Stomach (tissue), 9 donors: Measurements from ENCODE around the gene RIT1. TPM values are rescaled to one million over a fixed set of nuclear protein-coding genes. Genes with fewer than 3 reads are reported as not detected.
"Not testable (repeated sequence)": the region's sequence is repeated elsewhere in the genome, so short reads cannot be mapped to it uniquely, and the experiment has no call there.

Source experiments
- DNase-seq, 2 donors: peaks; one replicate each; pipeline versions ENCODE4 v3.0.0 to v3.0.0-alpha.2; 2013 to 2019
- H3K27ac ChIP-seq, 5 donors: fragments of 200-600 bp in 4 of 5; sonication (generic) in 4 of 5; one replicate each; pipeline ENCODE4 v1.5.1; 2013 to 2019; ENCODE audit warnings: mild to moderate bottlenecking in 1 of 5, moderate library complexity in 1 of 5
- H3K27me3 ChIP-seq, 3 donors: fragments of 200-600 bp; sonication (generic); one replicate each; pipeline ENCODE4 v1.5.1; 2017 to 2019; ENCODE audit warnings: mixed run types in 1 of 3
- H3K36me3 ChIP-seq, 4 donors: fragments of 200-600 bp; sonication (generic); 1 replicate in 3 of 4; 2 replicates in 1 of 4; pipeline ENCODE4 v1.5.1; 2016 to 2019
- H3K4me1 ChIP-seq, 4 donors: fragments of 200-600 bp; sonication (generic); one replicate each; pipeline ENCODE4 v1.5.1; 2016 to 2019
- H3K4me3 ChIP-seq, 4 donors: fragments of 200-600 bp; sonication (generic) in 3 of 4; one replicate each; pipeline ENCODE4 v1.5.1; 2016 to 2019; ENCODE audit warnings: mild to moderate bottlenecking in 1 of 4
- H3K9me3 ChIP-seq, 4 donors: fragments of 200-600 bp; sonication (generic); one replicate each; pipeline ENCODE4 v1.5.1; 2016 to 2019
- EP300 ChIP-seq: sonication (generic); formaldehyde crosslinking; IDR thresholded peaks from one replicate; pipeline ENCODE4 v1.6.1; 2017; ENCODE audit warnings: antibody characterized with exemption
- POLR2A ChIP-seq, 4 donors: fragments of 450-650 bp; IDR thresholded peaks; one replicate each; pipeline ENCODE4 v1.6.1; 2016; ENCODE audit warnings: antibody characterized with exemption in 4 of 4, control low read depth in 2 of 4, mild to moderate bottlenecking in 1 of 4, moderate library complexity in 1 of 4
- POLR2AphosphoS5 ChIP-seq, 3 donors: sonication (generic); formaldehyde crosslinking; IDR thresholded peaks; one replicate each; pipeline ENCODE4 v1.6.1; 2016; ENCODE audit warnings: antibody characterized with exemption in 3 of 3
- WGBS, 5 donors: extraction: QIAGEN DNeasy Blood & Tissue Kit in 3 of 5; methylation state at CpG; one replicate each; pipeline versions ENCODE4 v1.1.5 to v1.1.7; 2013 to 2018; 5-methylcytosine and 5-hydroxymethylcytosine counted together
- intact Hi-C: fragments of 100-400 bp; cut with DNase I; formaldehyde crosslinking; loops from one replicate; pipeline ENCODE4 v1.15.1; 2023; ENCODE audit warnings: low total_unique reads
- polyA plus RNA-seq, 3 donors: library from polyadenylated mRNA; stranded (reverse); fragments of 200-250 nt; gene quantifications; one replicate each; pipeline ENCODE4 v1.2.3, GENCODE V29; 2013
- total RNA-seq, 5 donors: library from RNA; depleted of rRNA; stranded (reverse); fragments of >200 nt; gene quantifications; one replicate each; pipeline versions ENCODE4 v1.1.0 to v1.2.3, GENCODE V29; 2014 to 2016
- TF ChIP-seq, protein P1 (sequence below), 7 experiments: fragments of 450-650 bp in 4 of 7; fragments of 200-600 bp in 3 of 7; sonication (generic) in 3 of 7; IDR thresholded peaks; one replicate each; pipeline ENCODE4 v1.5.1; 2016 to 2019; ENCODE audit warnings: antibody characterized with exemption in 7 of 7, control low read depth in 2 of 7, mild to moderate bottlenecking in 1 of 7
- donor health status: healthy with polysubstance abuse.
- donor health status: Bipolar disorder and iron deficiency.
- donor health status: healthy.

Gene RIT1
- total and polyA plus RNA-seq, 8 donors: 13.1 to 108 (median 23.9) TPM; not detected in 1

GRCh38 chr1:155904261-155904660 is 6.9 kb downstream of the RIT1 start:
- DNase-seq: no peak
- H3K4me1 ChIP-seq: peaks cover under 1 to 14% (median 5%) of the 10 kb centered on the region in 4 donors
- H3K9me3 ChIP-seq: no peaks in the 10 kb centered on the region
- H3K36me3 ChIP-seq: peaks cover 74 to 100% (median 100%) of the 10 kb centered on the region in 4 donors
- H3K4me3 ChIP-seq: no peak overlapping the region
- no peak overlapping the region for H3K27ac ChIP-seq
- WGBS, 5 donors: 91 to 94% (median 92%) methylated on average over 12 of the region's 12 CpGs
- TF ChIP-seq POLR2A (IDR thresholded peaks at IDR 0.05): no peak
- TF ChIP-seq EP300: no peak
- no peak for TF ChIP-seq POLR2AphosphoS5 (IDR thresholded peaks at IDR 0.05)
- TF ChIP-seq, protein P1, sequence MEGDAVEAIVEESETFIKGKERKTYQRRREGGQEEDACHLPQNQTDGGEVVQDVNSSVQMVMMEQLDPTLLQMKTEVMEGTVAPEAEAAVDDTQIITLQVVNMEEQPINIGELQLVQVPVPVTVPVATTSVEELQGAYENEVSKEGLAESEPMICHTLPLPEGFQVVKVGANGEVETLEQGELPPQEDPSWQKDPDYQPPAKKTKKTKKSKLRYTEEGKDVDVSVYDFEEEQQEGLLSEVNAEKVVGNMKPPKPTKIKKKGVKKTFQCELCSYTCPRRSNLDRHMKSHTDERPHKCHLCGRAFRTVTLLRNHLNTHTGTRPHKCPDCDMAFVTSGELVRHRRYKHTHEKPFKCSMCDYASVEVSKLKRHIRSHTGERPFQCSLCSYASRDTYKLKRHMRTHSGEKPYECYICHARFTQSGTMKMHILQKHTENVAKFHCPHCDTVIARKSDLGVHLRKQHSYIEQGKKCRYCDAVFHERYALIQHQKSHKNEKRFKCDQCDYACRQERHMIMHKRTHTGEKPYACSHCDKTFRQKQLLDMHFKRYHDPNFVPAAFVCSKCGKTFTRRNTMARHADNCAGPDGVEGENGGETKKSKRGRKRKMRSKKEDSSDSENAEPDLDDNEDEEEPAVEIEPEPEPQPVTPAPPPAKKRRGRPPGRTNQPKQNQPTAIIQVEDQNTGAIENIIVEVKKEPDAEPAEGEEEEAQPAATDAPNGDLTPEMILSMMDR (IDR thresholded peaks at IDR 0.05): no peak
- no peaks in the 10 kb centered on the region for H3K27me3 ChIP-seq
- intact Hi-C loops: no loop called here

- Histone ChIP-seq H3K27ac (no peak overlapping the region), H3K36me3 (peaks cover 72 to 95% (median 93%) of the 10 kb centered on the region in 4 donors), H3K4me1 (peaks cover 0 to 5% (median 0%) of the 10 kb centered on the region in 4 donors), H3K4me3 (no peak overlapping the region), H3K27me3 (no peaks in the 10 kb centered on the region), H3K9me3 (no peaks in the 10 kb centered on the region)
- 86 to 94% (median 92%) methylated on average over 4 of the region's 4 CpGs for WGBS, 5 donors
- DNase-seq: no peak
- intact Hi-C loops: no loop called here
- TF ChIP-seq, protein P1 (IDR thresholded peaks at IDR 0.05): no peak
- TF ChIP-seq POLR2A (IDR thresholded peaks at IDR 0.05) (no peak), EP300 (no peak), POLR2AphosphoS5 (IDR thresholded peaks at IDR 0.05) (no peak)
Measured at GRCh38 chr1:155900161-155900560, 11.0 kb downstream of the RIT1 start.

DNA sequence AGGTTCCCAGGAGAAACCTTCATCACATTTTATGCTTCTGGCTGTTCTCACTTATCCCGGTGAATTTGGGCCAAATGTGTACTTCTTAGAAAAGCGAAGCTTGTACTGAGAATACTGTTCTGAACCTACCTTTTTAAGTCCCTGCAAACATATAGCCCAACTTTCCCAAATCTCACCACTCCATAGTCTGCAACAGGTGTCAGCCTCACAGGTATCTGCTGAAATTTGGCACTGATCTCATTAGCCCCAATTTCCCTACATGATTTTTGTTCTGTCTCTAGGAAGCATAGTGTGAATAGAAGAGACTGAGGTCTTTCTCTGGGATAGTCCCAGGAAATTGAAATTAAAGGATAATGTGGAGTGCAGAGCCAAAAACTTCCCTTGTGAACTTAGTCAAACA is 11.5 kb downstream of the RIT1 start:
- no peaks in the 10 kb centered on the region for H3K27me3 ChIP-seq
- no peak for DNase-seq
- intact Hi-C loops: no loop called here
- H3K9me3 ChIP-seq: no peaks in the 10 kb centered on the region
- TF ChIP-seq, protein P1 (IDR thresholded peaks at IDR 0.05): no peak
- TF ChIP-seq EP300 (no peak), POLR2A (IDR thresholded peaks at IDR 0.05) (no peak)
- 94 to 100% (median 96%) methylated on average over 2 of the region's 2 CpGs for WGBS, 5 donors
- no peak overlapping the region for H3K27ac ChIP-seq
- H3K4me1 ChIP-seq: peaks cover 0 to 5% (median 0%) of the 10 kb centered on the region in 4 donors
- peaks cover 68 to 90% (median 88%) of the 10 kb centered on the region in 4 donors for H3K36me3 ChIP-seq
- H3K4me3 ChIP-seq: no peak overlapping the region

DNA sequence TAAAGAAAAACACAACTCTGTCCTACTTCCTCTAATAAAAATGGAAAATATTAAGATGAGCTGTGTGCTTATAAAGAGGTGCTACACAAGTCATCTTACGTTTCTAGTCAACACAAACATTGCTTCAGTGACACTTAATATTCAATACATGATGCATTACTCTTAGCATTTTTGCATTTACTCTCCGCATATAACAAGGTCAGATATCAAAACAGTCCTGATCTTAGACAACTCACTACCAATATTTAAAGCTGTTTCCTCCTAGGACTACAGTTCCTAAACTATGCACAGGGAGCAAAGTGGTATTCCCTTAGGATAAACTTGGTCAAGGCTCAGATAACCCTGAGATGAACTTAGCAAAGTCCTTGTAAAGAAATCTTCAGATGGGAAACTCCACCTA is 12.3 kb downstream of the RIT1 start:
- intact Hi-C loops: no loop called here
- 72 to 87% (median 80%) methylated on average over 2 of the region's 2 CpGs for WGBS, 5 donors
- Histone ChIP-seq H3K9me3 (no peaks in the 10 kb centered on the region), H3K27ac (no peak overlapping the region), H3K4me1 (peaks cover 0 to 9% (median 5%) of the 10 kb centered on the region in 4 donors), H3K4me3 (no peak overlapping the region), H3K36me3 (peaks cover 60 to 82% (median 80%) of the 10 kb centered on the region in 4 donors), H3K27me3 (no peaks in the 10 kb centered on the region)
- no peak for DNase-seq
- no peak for TF ChIP-seq POLR2A (IDR thresholded peaks at IDR 0.05)
- no peak for TF ChIP-seq EP300
- TF ChIP-seq POLR2AphosphoS5 (IDR thresholded peaks at IDR 0.05): no peak

DNA sequence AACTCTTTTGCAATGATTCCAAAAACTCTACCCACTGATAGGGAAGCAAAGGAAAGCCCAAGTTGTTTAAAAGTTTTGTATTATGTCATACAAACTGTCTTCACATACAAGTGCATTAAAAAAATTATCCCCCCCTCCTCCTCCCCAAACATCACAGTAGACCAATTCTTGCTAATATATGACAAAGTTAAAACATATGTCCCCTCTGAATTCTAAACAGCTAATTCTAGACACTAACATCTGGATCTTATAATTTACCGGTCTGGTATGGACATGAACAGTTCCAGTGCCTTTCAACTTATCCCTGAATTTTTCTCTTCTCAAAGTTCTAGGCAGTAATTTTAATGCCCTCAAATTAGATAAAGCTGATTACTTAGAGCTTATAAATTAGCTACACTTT is 13.4 kb downstream of the RIT1 start:
- no peak for DNase-seq
- H3K4me3 ChIP-seq: no peak overlapping the region
- peaks cover 48 to 71% (median 69%) of the 10 kb centered on the region in 4 donors for H3K36me3 ChIP-seq
- WGBS, 5 donors: 80 to 92% (median 90%) methylated on average over 1 of the region's 1 CpG
- H3K27ac ChIP-seq: no peak overlapping the region
- intact Hi-C loops: no loop called here
- peaks cover 8 to 20% (median 14%) of the 10 kb centered on the region in 4 donors for H3K4me1 ChIP-seq
- H3K9me3 ChIP-seq: no peaks in the 10 kb centered on the region
- TF ChIP-seq POLR2A (IDR thresholded peaks at IDR 0.05) (no peak), EP300 (no peak), POLR2AphosphoS5 (IDR thresholded peaks at IDR 0.05) (no peak)
- TF ChIP-seq, protein P1 (IDR thresholded peaks at IDR 0.05): no peak
- H3K27me3 ChIP-seq: no peaks in the 10 kb centered on the region

- DNase-seq, H3K27ac ChIP-seq, intact Hi-C loops, H3K27me3 ChIP-seq, H3K9me3 ChIP-seq, H3K4me3 ChIP-seq: not testable (repeated sequence)
- peaks cover 8 to 23% (median 16%) of the 10 kb centered on the region in 4 donors for H3K4me1 ChIP-seq
- peaks cover 38 to 58% (median 56%) of the 10 kb centered on the region in 4 donors for H3K36me3 ChIP-seq
- WGBS, 5 donors: 93 to 96% (median 94%) methylated on average over 8 of the region's 8 CpGs
Measured at GRCh38 chr1:155896476-155896875, 14.7 kb downstream of the RIT1 start.

DNA sequence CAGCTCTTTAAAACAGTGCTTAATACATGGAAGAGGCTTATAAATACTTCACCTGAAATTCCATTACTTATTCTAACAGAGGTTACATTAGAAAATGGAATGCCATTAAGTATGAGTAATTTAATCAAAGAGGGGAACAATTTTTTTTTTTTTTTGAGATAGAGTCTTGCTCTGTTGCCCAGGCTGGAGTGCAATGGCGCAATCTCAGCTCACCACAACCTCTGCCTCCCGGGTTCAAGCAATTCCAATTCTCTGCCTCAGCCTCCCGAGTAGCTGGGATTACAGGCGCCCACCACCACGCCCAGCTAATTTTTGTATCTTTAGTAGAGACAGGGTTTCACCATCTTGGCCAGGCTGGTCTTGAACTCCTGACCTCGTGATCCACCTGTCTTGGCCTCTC is 15.5 kb downstream of the RIT1 start:
- DNase-seq, H3K27ac ChIP-seq, intact Hi-C loops, H3K4me3 ChIP-seq, H3K9me3 ChIP-seq, H3K27me3 ChIP-seq: not testable (repeated sequence)
- Histone ChIP-seq H3K4me1 (peaks cover 8 to 23% (median 16%) of the 10 kb centered on the region in 4 donors), H3K36me3 (peaks cover 29 to 50% (median 48%) of the 10 kb centered on the region in 4 donors)
- WGBS, 5 donors: 93 to 99% (median 96%) methylated on average over 6 of the region's 6 CpGs
